ENCODE data around the gene TMEM117. TPM values are rescaled to one million over a fixed set of nuclear protein-coding genes. Genes with fewer than 3 reads are reported as not detected.

TMEM117 gene
- total RNA-seq, 2 experiments from 2014 or later = 0.95 to 0.96 TPM

DNA sequence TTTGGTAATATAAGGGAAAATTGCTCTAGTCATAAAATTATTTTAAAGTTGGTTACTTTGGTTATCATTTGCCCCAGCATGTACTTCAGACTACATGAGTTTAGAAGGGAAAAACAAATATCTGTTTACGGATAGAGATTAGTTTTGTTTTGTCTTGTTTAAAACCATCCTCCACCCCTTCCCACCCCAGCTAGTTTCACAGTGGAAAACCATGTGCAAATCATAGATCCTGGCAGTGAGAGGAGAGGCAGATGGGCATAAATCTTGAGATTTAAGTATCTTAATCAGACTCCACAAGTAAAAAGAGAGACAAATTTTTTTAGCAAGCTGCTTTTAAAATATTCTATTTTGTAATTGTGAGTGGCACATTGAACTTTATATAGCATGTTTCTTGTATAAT lies 424.7 kb downstream of the TMEM117 start:
- Mint-ChIP-seq H3K4me1 (ENCODE audit: low read depth) (no peaks in the 10 kb centered on the region), H3K9me3 (no peaks in the 10 kb centered on the region), H3K27ac (no peak overlapping the region), H3K27me3 (no peaks in the 10 kb centered on the region), H3K36me3 (ENCODE audit: low read depth) (no peaks in the 10 kb centered on the region), H3K4me3 (no peak overlapping the region)
- ChIA-PET CTCF (interaction anchor here (1.3 kb wide), 1 partner anchor 16 kb away, joined by 3 read pairs; no protein-coding TSS in a partner anchor), POLR2A (no interaction called here)
- DNase-seq = no peak
- intact Hi-C loops (cut with micrococcal nuclease) = no loop called here
- no peak for ATAC-seq
- TF ChIP-seq CTCF (IDR thresholded peaks at IDR 0.05) = no peak

GRCh38 chr12:44285321-44285960 lies 449.6 kb downstream of the TMEM117 start:
- H3K27ac Mint-ChIP-seq = no peak overlapping the region
- no peaks in the 10 kb centered on the region for H3K36me3 Mint-ChIP-seq (ENCODE audit: low read depth)
- ChIA-PET CTCF (no interaction called here), POLR2A (no interaction called here)
- H3K27me3 Mint-ChIP-seq = no peaks in the 10 kb centered on the region
- no peak for TF ChIP-seq CTCF (IDR thresholded peaks at IDR 0.05)
- H3K4me1 Mint-ChIP-seq (ENCODE audit: low read depth) = peaks cover 21% of the 10 kb centered on the region
- DNase-seq = no peak
- H3K4me3 Mint-ChIP-seq = no peak overlapping the region
- no peak for ATAC-seq
- intact Hi-C loops (cut with micrococcal nuclease) = no loop called here
- no peaks in the 10 kb centered on the region for H3K9me3 Mint-ChIP-seq

GRCh38 chr12:44286336-44286735 lies 450.5 kb downstream of the TMEM117 start:
- Mint-ChIP-seq H3K27me3 (no peaks in the 10 kb centered on the region), H3K36me3 (ENCODE audit: low read depth) (no peaks in the 10 kb centered on the region), H3K27ac (no peak overlapping the region), H3K4me1 (ENCODE audit: low read depth) (peaks cover 21% of the 10 kb centered on the region), H3K4me3 (no peak overlapping the region), H3K9me3 (no peaks in the 10 kb centered on the region)
- TF ChIP-seq CTCF (IDR thresholded peaks at IDR 0.05) = no peak
- POLR2A ChIA-PET = interaction anchor here (0.6 kb wide), 1 partner anchor 1735 kb away, joined by 3 read pairs; no protein-coding TSS in a partner anchor
- intact Hi-C loops (cut with micrococcal nuclease) = no loop called here
- DNase-seq (no peak), ATAC-seq (peak; percentile 70)
- CTCF ChIA-PET = no interaction called here

DNA sequence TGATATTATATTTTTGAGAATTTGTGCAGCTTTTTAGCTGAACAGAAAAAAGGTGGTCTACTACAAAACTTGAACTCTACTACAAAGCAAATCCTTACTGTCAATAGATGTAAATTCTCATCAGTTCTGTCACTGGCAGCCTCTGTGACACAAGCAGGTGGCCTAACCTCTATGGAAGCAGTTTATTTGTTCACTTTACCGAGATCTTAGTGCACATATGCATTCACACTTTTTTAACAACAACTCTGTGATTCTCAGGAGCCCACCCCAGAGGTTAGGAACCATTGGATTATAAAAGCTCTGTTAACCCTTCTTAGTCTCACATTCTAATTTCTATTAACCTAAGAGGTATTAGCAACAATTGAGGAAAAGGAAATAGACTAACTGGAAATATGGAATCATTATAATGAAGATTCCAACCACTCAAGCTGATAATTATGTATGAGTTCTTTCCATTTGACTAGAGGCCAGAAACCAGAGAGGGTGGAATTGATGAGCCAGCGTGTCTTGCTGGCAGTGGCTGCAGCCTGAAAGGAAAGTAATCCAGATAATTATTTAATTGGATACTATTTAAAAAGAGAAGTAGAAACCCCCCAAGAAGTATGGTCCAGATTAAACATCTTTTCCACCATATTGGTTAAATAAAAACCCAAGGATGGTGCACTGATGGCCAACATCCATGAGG lies 451.1 kb downstream of the TMEM117 start:
- H3K9me3 Mint-ChIP-seq = no peaks in the 10 kb centered on the region
- intact Hi-C loops (cut with micrococcal nuclease) = no loop called here
- ChIA-PET POLR2A (interaction anchor here (0.6 kb wide), 1 partner anchor 1736 kb away, joined by 3 read pairs; no protein-coding TSS in a partner anchor), CTCF (no interaction called here)
- no peak for TF ChIP-seq CTCF (IDR thresholded peaks at IDR 0.05)
- peaks cover 21% of the 10 kb centered on the region for H3K4me1 Mint-ChIP-seq (ENCODE audit: low read depth)
- H3K27ac Mint-ChIP-seq = no peak overlapping the region
- no peak for DNase-seq
- no peaks in the 10 kb centered on the region for H3K36me3 Mint-ChIP-seq (ENCODE audit: low read depth)
- ATAC-seq = no peak
- no peaks in the 10 kb centered on the region for H3K27me3 Mint-ChIP-seq
- H3K4me3 Mint-ChIP-seq = no peak overlapping the region

DNA sequence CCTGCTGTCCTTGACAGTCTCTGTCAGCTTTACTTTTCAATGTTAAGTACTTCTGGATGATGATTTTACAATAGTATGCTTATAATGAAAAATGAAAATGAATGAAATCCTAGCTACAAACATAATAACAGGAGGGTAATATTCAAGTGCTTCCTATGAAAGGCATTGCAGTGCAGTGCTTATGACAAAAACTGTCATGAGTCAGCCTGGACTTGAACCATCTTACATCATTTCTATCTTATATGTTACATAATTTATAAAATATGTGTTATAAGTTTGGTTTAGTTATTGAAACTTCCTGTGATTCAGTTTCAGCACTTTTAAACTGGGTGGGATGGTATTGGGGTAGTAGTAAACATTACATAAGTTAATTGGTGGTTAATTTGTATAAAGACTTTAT lies 451.7 kb downstream of the TMEM117 start:
- ChIA-PET POLR2A (no interaction called here), CTCF (no interaction called here)
- Mint-ChIP-seq H3K4me3 (no peak overlapping the region), H3K36me3 (ENCODE audit: low read depth) (no peaks in the 10 kb centered on the region), H3K27me3 (no peaks in the 10 kb centered on the region), H3K27ac (no peak overlapping the region), H3K4me1 (ENCODE audit: low read depth) (peaks cover 21% of the 10 kb centered on the region), H3K9me3 (no peaks in the 10 kb centered on the region)
- intact Hi-C loops (cut with micrococcal nuclease) = no loop called here
- no peak for DNase-seq
- no peak for ATAC-seq
- TF ChIP-seq CTCF (IDR thresholded peaks at IDR 0.05) = no peak

Data from activated CD8-positive, alpha-beta T cell treated with anti-CD3 and anti-CD28 coated beads for 36 hours (primary cell).